PC-9 (cell line): Measurements from ENCODE around the gene FRMD6. TPM values are rescaled to one million over a fixed set of nuclear protein-coding genes. Genes with fewer than 3 reads are reported as not detected.

Source experiments
- BruUV-seq: library from RNA; stranded (reverse); fragments of 400-500 nt; replicated peaks from 2 replicates; lab custom pipeline; 2021; lab: Mats Ljungman, UMichigan
- CTCF ChIA-PET: fragments of 300-600 bp; sonication (Branson Sonifier 250); formaldehyde crosslinking; loops from one replicate; lab custom pipeline; 2022; ENCODE audit warnings: antibody characterized with exemption; lab: Charles Lee
- POLR2A ChIA-PET: fragments of 300-600 bp; sonication (Branson Sonifier 250); formaldehyde crosslinking; loops from one replicate; lab custom pipeline; 2022; ENCODE audit warnings: antibody characterized with exemption; ENCODE audit not compliant: unreplicated experiment; lab: Charles Lee
- DNase-seq, 2 experiments: peaks; one replicate each; pipeline versions ENCODE4 v3.0.0 to v3.0.0-alpha.2; 2015 to 2022; ENCODE audit warnings: mixed read lengths in 1 of 2
- H2AFZ ChIP-seq: fragments of 200-600 bp; sonication (generic); 2 replicates; pipeline ENCODE4 v1.8.1; 2017; ENCODE audit warnings: antibody characterized with exemption
- H3F3A ChIP-seq: fragments of 200-600 bp; sonication (generic); 2 replicates; pipeline ENCODE4 v1.8.1; 2017; ENCODE audit warnings: antibody characterized with exemption, mild to moderate bottlenecking, low read depth; ENCODE audit not compliant: insufficient read depth
- H3K27ac ChIP-seq: fragments of 200-600 bp; sonication (generic); 2 replicates; pipeline ENCODE4 v1.6.1; 2016; ENCODE audit warnings: mixed run types
- H3K27me3 ChIP-seq: fragments of 200-600 bp; sonication (generic); 2 replicates; pipeline ENCODE4 v1.6.1; 2016; ENCODE audit warnings: low read depth, mixed run types; ENCODE audit not compliant: insufficient read depth
- H3K36me3 ChIP-seq: fragments of 200-600 bp; sonication (generic); 2 replicates; pipeline ENCODE4 v1.6.1; 2016; ENCODE audit warnings: low read depth, mixed run types
- H3K4me1 ChIP-seq: fragments of 200-600 bp; sonication (generic); replicated peaks from 2 replicates; pipeline ENCODE4 v1.6.1; 2016; ENCODE audit warnings: mixed run types; ENCODE audit not compliant: insufficient read depth
- H3K4me2 ChIP-seq: fragments of 200-600 bp; sonication (generic); 2 replicates; pipeline ENCODE4 v1.6.1; 2017; ENCODE audit warnings: mixed run types
- H3K4me3 ChIP-seq: fragments of 200-600 bp; sonication (generic); 2 replicates; pipeline ENCODE4 v1.6.1; 2016; ENCODE audit warnings: mixed run types
- H3K79me2 ChIP-seq: fragments of 200-600 bp; sonication (generic); 2 replicates; pipeline ENCODE4 v1.6.1; 2017; ENCODE audit warnings: low read depth, mixed run types
- H3K9me2 ChIP-seq: fragments of 200-600 bp; sonication (generic); 2 replicates; pipeline ENCODE4 v1.8.1; 2017; ENCODE audit warnings: mild to moderate bottlenecking; ENCODE audit not compliant: insufficient read depth
- H3K9me3 ChIP-seq: fragments of 200-600 bp; sonication (generic); 2 replicates; pipeline ENCODE4 v1.8.1; 2016; ENCODE audit warnings: low read depth; ENCODE audit not compliant: insufficient read depth
- H4K20me1 ChIP-seq: fragments of 200-600 bp; sonication (generic); 2 replicates; pipeline ENCODE4 v1.8.1; 2017; ENCODE audit not compliant: insufficient read depth
- EZH2 ChIP-seq: fragments of 200-600 bp; sonication (generic); IDR thresholded peaks from 2 replicates; pipeline ENCODE4 v1.8.0; 2017; ENCODE audit warnings: antibody characterized with exemption, low read depth
- intact Hi-C: fragments of 100-400 bp; cut with micrococcal nuclease; formaldehyde crosslinking; loops from one replicate; pipeline ENCODE4 v1.10.0; 2022; ENCODE audit not compliant: unreplicated experiment
- total RNA-seq: library from RNA; stranded (reverse); gene quantifications from 2 replicates; pipeline ENCODE4 v1.2.3, GENCODE V29; 2021
- TF ChIP-seq, protein P1 (sequence below): fragments of 200-600 bp; sonication (generic); conservative IDR thresholded peaks from 2 replicates; pipeline ENCODE4 v1.6.1; 2017; ENCODE audit warnings: mixed run types, antibody characterized with exemption, mild to moderate bottlenecking, moderate library complexity

Gene FRMD6
- total RNA-seq, 1 experiment from 2014 or later = 42.9 TPM

DNA sequence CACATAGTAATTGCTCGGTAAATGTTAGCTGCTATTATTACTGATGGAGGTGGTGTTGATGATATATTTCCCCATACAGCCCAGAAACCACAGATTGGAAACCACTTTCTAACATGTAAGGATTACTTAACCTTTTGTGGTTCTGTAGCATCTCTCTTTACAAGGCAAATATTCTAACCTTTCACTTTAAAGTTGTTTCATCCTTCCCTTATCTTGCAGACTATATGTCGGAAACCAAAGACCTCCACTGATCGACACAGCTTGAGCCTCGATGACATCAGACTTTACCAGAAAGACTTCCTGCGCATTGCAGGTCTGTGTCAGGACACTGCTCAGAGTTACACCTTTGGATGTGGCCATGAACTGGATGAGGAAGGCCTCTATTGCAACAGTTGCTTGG lies 75.8 kb downstream of the FRMD6 start:
- H3K9me2 ChIP-seq = no peaks in the 10 kb centered on the region
- CTCF ChIA-PET = no interaction called here
- intact Hi-C loops = no loop called here
- H3K27me3 ChIP-seq = no peaks in the 10 kb centered on the region
- POLR2A ChIA-PET = no interaction called here
- H3K36me3 ChIP-seq = peaks cover 49% of the 10 kb centered on the region
- H4K20me1 ChIP-seq = no peaks in the 10 kb centered on the region; the same call in 1 of the 2 replicates
- no peak overlapping the region for H2AFZ ChIP-seq
- no peak for TF ChIP-seq EZH2
- TF ChIP-seq, protein P1, sequence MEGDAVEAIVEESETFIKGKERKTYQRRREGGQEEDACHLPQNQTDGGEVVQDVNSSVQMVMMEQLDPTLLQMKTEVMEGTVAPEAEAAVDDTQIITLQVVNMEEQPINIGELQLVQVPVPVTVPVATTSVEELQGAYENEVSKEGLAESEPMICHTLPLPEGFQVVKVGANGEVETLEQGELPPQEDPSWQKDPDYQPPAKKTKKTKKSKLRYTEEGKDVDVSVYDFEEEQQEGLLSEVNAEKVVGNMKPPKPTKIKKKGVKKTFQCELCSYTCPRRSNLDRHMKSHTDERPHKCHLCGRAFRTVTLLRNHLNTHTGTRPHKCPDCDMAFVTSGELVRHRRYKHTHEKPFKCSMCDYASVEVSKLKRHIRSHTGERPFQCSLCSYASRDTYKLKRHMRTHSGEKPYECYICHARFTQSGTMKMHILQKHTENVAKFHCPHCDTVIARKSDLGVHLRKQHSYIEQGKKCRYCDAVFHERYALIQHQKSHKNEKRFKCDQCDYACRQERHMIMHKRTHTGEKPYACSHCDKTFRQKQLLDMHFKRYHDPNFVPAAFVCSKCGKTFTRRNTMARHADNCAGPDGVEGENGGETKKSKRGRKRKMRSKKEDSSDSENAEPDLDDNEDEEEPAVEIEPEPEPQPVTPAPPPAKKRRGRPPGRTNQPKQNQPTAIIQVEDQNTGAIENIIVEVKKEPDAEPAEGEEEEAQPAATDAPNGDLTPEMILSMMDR = no peak
- H3F3A ChIP-seq = peaks cover 22% of the 10 kb centered on the region; the same call in 1 of the 2 replicates
- no peaks in the 10 kb centered on the region for H3K9me3 ChIP-seq
- no peak for DNase-seq
- H3K4me2 ChIP-seq = no peak overlapping the region
- no TSS peak for BruUV-seq
- H3K4me1 ChIP-seq = no peaks in the 10 kb centered on the region
- H3K4me3 ChIP-seq = no peak overlapping the region
- no peak overlapping the region for H3K27ac ChIP-seq
- no peaks in the 10 kb centered on the region for H3K79me2 ChIP-seq

DNA sequence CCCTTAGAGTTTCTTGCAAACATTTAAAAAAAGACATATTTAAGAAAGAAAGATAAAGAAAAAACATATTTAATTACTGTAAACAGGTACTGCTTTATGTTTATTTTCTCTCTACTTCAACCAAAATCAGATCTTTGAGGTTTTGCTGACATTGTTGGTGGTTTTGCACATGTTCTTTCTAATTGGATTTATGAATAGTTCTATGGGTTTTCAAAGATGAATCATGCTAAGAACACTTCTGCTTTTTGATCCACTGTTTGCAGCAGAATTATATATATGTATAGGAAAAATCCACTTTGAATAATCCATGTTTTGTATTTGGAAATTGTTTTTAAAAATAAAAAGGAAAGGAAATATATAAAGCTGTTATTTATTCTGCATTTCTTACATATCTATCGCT lies 78.4 kb downstream of the FRMD6 start:
- Histone ChIP-seq H3K9me2 (no peaks in the 10 kb centered on the region), H3K79me2 (no peaks in the 10 kb centered on the region), H3F3A (peaks cover 12% of the 10 kb centered on the region; the same call in 1 of the 2 replicates), H2AFZ (no peak overlapping the region), H3K36me3 (peaks cover 36% of the 10 kb centered on the region), H3K9me3 (no peaks in the 10 kb centered on the region), H3K27ac (no peak overlapping the region), H3K4me3 (no peak overlapping the region), H3K4me2 (no peak overlapping the region), H4K20me1 (no peaks in the 10 kb centered on the region; the same call in 1 of the 2 replicates), H3K4me1 (no peaks in the 10 kb centered on the region), H3K27me3 (no peaks in the 10 kb centered on the region)
- BruUV-seq = no TSS peak
- no peak for DNase-seq
- TF ChIP-seq, protein P1 = no peak
- no peak for TF ChIP-seq EZH2
- intact Hi-C loops = no loop called here
- ChIA-PET POLR2A (no interaction called here), CTCF (no interaction called here)

DNA sequence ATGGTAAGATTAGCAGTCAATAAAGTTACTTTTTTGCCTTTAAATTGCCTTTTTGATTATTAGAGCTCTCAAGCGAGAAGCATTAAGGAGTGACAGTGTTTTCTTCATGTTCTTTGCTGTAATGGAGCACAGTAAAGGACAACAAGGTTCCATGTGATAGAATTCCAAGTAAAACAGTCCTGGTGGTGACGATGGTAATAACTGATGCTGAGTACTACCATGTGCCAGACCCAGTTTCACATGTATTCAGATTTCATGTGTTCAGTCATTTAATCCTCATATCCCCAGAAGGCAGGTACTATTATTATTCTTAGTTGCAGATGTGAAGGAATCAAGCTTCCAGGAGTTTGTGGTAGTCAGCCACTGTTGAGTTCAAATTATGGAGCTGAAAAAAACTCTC lies 79.0 kb downstream of the FRMD6 start:
- peaks cover 30% of the 10 kb centered on the region for H3K36me3 ChIP-seq
- no peaks in the 10 kb centered on the region for H3K9me2 ChIP-seq

More for the DNA sequence above, 79.0 kb downstream of the FRMD6 start:
- Histone ChIP-seq H3K27me3 (no peaks in the 10 kb centered on the region), H3F3A (peaks cover 9% of the 10 kb centered on the region; the same call in 1 of the 2 replicates), H3K4me3 (no peak overlapping the region), H3K4me1 (no peaks in the 10 kb centered on the region), H2AFZ (no peak overlapping the region), H3K9me3 (no peaks in the 10 kb centered on the region), H4K20me1 (no peaks in the 10 kb centered on the region; the same call in 1 of the 2 replicates), H3K79me2 (no peaks in the 10 kb centered on the region), H3K27ac (no peak overlapping the region), H3K4me2 (no peak overlapping the region)
- no peak for DNase-seq
- ChIA-PET POLR2A (no interaction called here), CTCF (no interaction called here)
- intact Hi-C loops = no loop called here
- TF ChIP-seq EZH2 = no peak
- TF ChIP-seq, protein P1 = no peak
- BruUV-seq = no TSS peak
